Thoracic aorta (tissue), 2 donors: Measurements from ENCODE around the gene DDIT3. TPM values are rescaled to one million over a fixed set of nuclear protein-coding genes. Genes with fewer than 3 reads are reported as not detected.

Source experiments
- ATAC-seq: fragments of 150-250 bp; one replicate; pipeline ENCODE4 v1.8.0; 2017; ENCODE audit warnings: low read depth; ENCODE audit not compliant: insufficient number of reproducible peaks, low FRiP score
- DNase-seq: peaks from one replicate; pipeline ENCODE4 v3.0.0-alpha.2; 2020; ENCODE audit warnings: low spot score
- H3K27ac ChIP-seq, 2 donors: fragments of 200-600 bp; sonication (generic); 1 replicate in 1 of 2; 2 replicates in 1 of 2; pipeline ENCODE4 v1.5.1; 2016; ENCODE audit warnings: mild to moderate bottlenecking in 2 of 2, moderate library complexity in 2 of 2
- H3K27me3 ChIP-seq: fragments of 200-600 bp; sonication (generic); replicated peaks from 2 replicates; pipeline ENCODE4 v1.6.0; 2016; ENCODE audit warnings: mild to moderate bottlenecking; ENCODE audit not compliant: insufficient read depth
- H3K36me3 ChIP-seq: fragments of 200-600 bp; sonication (generic); one replicate; pipeline ENCODE4 v1.5.1; 2016
- H3K4me1 ChIP-seq, 2 donors: fragments of 200-600 bp; sonication (generic); 1 replicate in 1 of 2; 2 replicates in 1 of 2; pipeline versions ENCODE4 v1.5.1 to v1.6.0; 2016; ENCODE audit warnings: low read depth in 2 of 2, mild to moderate bottlenecking in 1 of 2; ENCODE audit not compliant: control insufficient read depth in 1 of 2
- H3K4me3 ChIP-seq: fragments of 200-600 bp; sonication (generic); 2 replicates; pipeline ENCODE4 v1.5.1; 2016; ENCODE audit warnings: mild to moderate bottlenecking
- H3K9me3 ChIP-seq: fragments of 200-600 bp; sonication (generic); 2 replicates; pipeline ENCODE4 v1.5.1; 2016
- CTCF ChIP-seq: fragments of 200-600 bp; sonication (generic); IDR thresholded peaks from one replicate; pipeline ENCODE4 v1.5.1; 2019; ENCODE audit warnings: antibody characterized with exemption
- total RNA-seq, 2 donors: library from RNA; depleted of rRNA; stranded (reverse); fragments of >200 nt; gene quantifications; one replicate each; pipeline versions ENCODE4 v1.1.0 to v1.2.3, GENCODE V29; 2016

Gene DDIT3
- total RNA-seq, 2 donors from 2014 or later, result 35.5 to 39.6 TPM

GRCh38 chr12:57523706-57524614 lies 3.6 kb upstream of the DDIT3 start:
- peaks cover 26 to 46% of the 10 kb centered on the region in 2 donors for H3K4me1 ChIP-seq
- DNase-seq (no peak), ATAC-seq (no peak)
- TF ChIP-seq CTCF, result no peak
- no peaks in the 10 kb centered on the region for H3K27me3 ChIP-seq
- no peaks in the 10 kb centered on the region for H3K9me3 ChIP-seq
- H3K4me3 ChIP-seq, result peak overlapping the region; percentile 90
- H3K27ac ChIP-seq, result peak overlapping the region; percentile 14 to 99
- peaks cover 43% of the 10 kb centered on the region for H3K36me3 ChIP-seq

GRCh38 chr12:57522887-57523705 lies 2.8 kb upstream of the DDIT3 start:
- DNase-seq (peak; percentile 17), ATAC-seq (no peak)
- H3K4me3 ChIP-seq, result peak overlapping the region; percentile 90
- no peaks in the 10 kb centered on the region for H3K9me3 ChIP-seq
- H3K27ac ChIP-seq, result peak overlapping the region; percentile 89 to 99
- peaks cover 35 to 55% of the 10 kb centered on the region in 2 donors for H3K4me1 ChIP-seq
- no peak for TF ChIP-seq CTCF
- H3K27me3 ChIP-seq, result no peaks in the 10 kb centered on the region
- peaks cover 35% of the 10 kb centered on the region for H3K36me3 ChIP-seq

- H3K27ac ChIP-seq, result peak within 1 kb of the TSS; percentile 96 to 99
Measured at GRCh38 chr12:57522011-57522886, 1.9 kb upstream of the DDIT3 start, which contains the start of gene MBD6. Gene MBD6, plus strand, starts transcription at chr12:57522824. Its CDS starts 1,480 bp downstream, at chr12:57524304.

GRCh38 chr12:57521525-57522010 lies 1.3 kb upstream of the DDIT3 start:
- H3K4me3 ChIP-seq, result peak overlapping the region; percentile 90
- ATAC-seq, result no peak
- no peak for DNase-seq
- peaks cover 43 to 66% of the 10 kb centered on the region in 2 donors for H3K4me1 ChIP-seq
- H3K27ac ChIP-seq, result peak overlapping the region; percentile 96 to 99
- H3K9me3 ChIP-seq, result no peaks in the 10 kb centered on the region
- no peaks in the 10 kb centered on the region for H3K27me3 ChIP-seq
- peaks cover 29% of the 10 kb centered on the region for H3K36me3 ChIP-seq
- no peak for TF ChIP-seq CTCF

More at GRCh38 chr12:57522011-57522886, 1.9 kb upstream of the DDIT3 start, which contains the start of gene MBD6:
- H3K9me3 ChIP-seq, result no peaks in the 10 kb centered on the region
- no peaks in the 10 kb centered on the region for H3K27me3 ChIP-seq
- peak within 1 kb of the TSS; percentile 90 for H3K4me3 ChIP-seq
- DNase-seq, result peak; percentile 60
- ATAC-seq, result peak; percentile 42
- H3K4me1 ChIP-seq, result peaks cover 43 to 63% of the 10 kb centered on the region in 2 donors
- H3K36me3 ChIP-seq, result peaks cover 28% of the 10 kb centered on the region
- TF ChIP-seq CTCF, result no peak
